AG09319 (cell line): ENCODE data around the gene TRAPPC12.

Experiments used
- DNase-seq: peaks from one replicate; pipeline ENCODE4 v3.0.0-alpha.2; 2010; ENCODE audit warnings: low read depth; ENCODE audit errors: extremely low read depth
- CTCF ChIP-seq: IDR thresholded peaks from 2 replicates; pipeline ENCODE4 v1.5.1; 2011; ENCODE audit warnings: low read depth, mild to moderate bottlenecking, inconsistent platforms, low read length, moderate library complexity

TRAPPC12 gene

GRCh38 chr2:3462493-3463104 lies 83.1 kb downstream of the TRAPPC12 start:
- TF ChIP-seq CTCF, result no peak
- DNase-seq, result no peak

- no peak for TF ChIP-seq CTCF
- DNase-seq, result no peak
Measured at GRCh38 chr2:3463186-3463835, 83.8 kb downstream of the TRAPPC12 start.

GRCh38 chr2:3463944-3464343 lies 84.5 kb downstream of the TRAPPC12 start:
- TF ChIP-seq CTCF, result no peak
- DNase-seq, result no peak

- no peak for DNase-seq
- TF ChIP-seq CTCF, result no peak
Measured at GRCh38 chr2:3464401-3465005, 85.0 kb downstream of the TRAPPC12 start.

GRCh38 chr2:3465328-3465727 lies 85.8 kb downstream of the TRAPPC12 start:
- no peak for DNase-seq
- no peak for TF ChIP-seq CTCF

- TF ChIP-seq CTCF, result no peak
Measured at GRCh38 chr2:3465844-3466481, 86.5 kb downstream of the TRAPPC12 start.

GRCh38 chr2:3466482-3466863 lies 87.0 kb downstream of the TRAPPC12 start:
- TF ChIP-seq CTCF, result no peak
- no peak for DNase-seq

More at GRCh38 chr2:3465844-3466481, 86.5 kb downstream of the TRAPPC12 start:
- DNase-seq, result peak; percentile 42
